Activated CD8-positive, alpha-beta T cell treated with anti-CD3 and anti-CD28 coated beads for 36 hours (primary cell): Measurements from ENCODE around the gene PUS1. TPM values are rescaled to one million over a fixed set of nuclear protein-coding genes. Genes with fewer than 3 reads are reported as not detected.

Experiments
- ATAC-seq: fragments of 200-7000 bp; cut with Tn5 transposase; one replicate; pipeline ENCODE4 v1.10.0; 2021; ENCODE audit warnings: mild to moderate bottlenecking, moderate library complexity
- CTCF ChIA-PET: fragments of 350-600 bp; sonication (Branson Sonifier 250); formaldehyde crosslinking; loops from one replicate; lab custom pipeline; 2021; ENCODE audit warnings: antibody characterized with exemption; lab: Charles Lee
- POLR2A ChIA-PET: fragments of 350-600 bp; sonication (Branson Sonifier 250); formaldehyde crosslinking; loops from one replicate; lab custom pipeline; 2021; ENCODE audit warnings: antibody characterized with exemption; lab: Charles Lee
- DNase-seq: peaks from one replicate; pipeline ENCODE4 v3.0.0-alpha.2; 2020
- H3K27ac Mint-ChIP-seq: one replicate; pipeline ENCODE4 v1.8.0; 2021; ENCODE audit warnings: mild to moderate bottlenecking, mixed read lengths
- H3K27me3 Mint-ChIP-seq: one replicate; pipeline ENCODE4 v1.8.0; 2021; ENCODE audit warnings: mixed read lengths
- H3K36me3 Mint-ChIP-seq: one replicate; pipeline ENCODE4 v1.8.0; 2021; ENCODE audit warnings: low read depth, mixed read lengths
- H3K4me1 Mint-ChIP-seq: one replicate; pipeline ENCODE4 v1.8.0; 2021; ENCODE audit warnings: low read depth, mixed read lengths
- H3K4me3 Mint-ChIP-seq: one replicate; pipeline ENCODE4 v1.8.0; 2021; ENCODE audit warnings: mild to moderate bottlenecking, moderate library complexity, mixed read lengths
- H3K9me3 Mint-ChIP-seq: one replicate; pipeline ENCODE4 v1.8.0; 2021; ENCODE audit warnings: mixed read lengths
- intact Hi-C: fragments of 100-400 bp; cut with micrococcal nuclease; formaldehyde crosslinking; loops from one replicate; pipeline ENCODE4 v1.10.0; 2022
- total RNA-seq, 2 experiments: library from RNA; stranded (reverse); gene quantifications; one replicate each; pipeline ENCODE4 v1.2.3, GENCODE V29; 2021
- TF ChIP-seq, protein P1 (sequence below): fragments of 200-600 bp; IDR thresholded peaks from one replicate; pipeline ENCODE4 v1.8.0; 2022; ENCODE audit warnings: antibody characterized with exemption, mild to moderate bottlenecking

PUS1 gene
- total RNA-seq, 2 experiments from 2014 or later: 68.2 to 71.7 TPM

DNA sequence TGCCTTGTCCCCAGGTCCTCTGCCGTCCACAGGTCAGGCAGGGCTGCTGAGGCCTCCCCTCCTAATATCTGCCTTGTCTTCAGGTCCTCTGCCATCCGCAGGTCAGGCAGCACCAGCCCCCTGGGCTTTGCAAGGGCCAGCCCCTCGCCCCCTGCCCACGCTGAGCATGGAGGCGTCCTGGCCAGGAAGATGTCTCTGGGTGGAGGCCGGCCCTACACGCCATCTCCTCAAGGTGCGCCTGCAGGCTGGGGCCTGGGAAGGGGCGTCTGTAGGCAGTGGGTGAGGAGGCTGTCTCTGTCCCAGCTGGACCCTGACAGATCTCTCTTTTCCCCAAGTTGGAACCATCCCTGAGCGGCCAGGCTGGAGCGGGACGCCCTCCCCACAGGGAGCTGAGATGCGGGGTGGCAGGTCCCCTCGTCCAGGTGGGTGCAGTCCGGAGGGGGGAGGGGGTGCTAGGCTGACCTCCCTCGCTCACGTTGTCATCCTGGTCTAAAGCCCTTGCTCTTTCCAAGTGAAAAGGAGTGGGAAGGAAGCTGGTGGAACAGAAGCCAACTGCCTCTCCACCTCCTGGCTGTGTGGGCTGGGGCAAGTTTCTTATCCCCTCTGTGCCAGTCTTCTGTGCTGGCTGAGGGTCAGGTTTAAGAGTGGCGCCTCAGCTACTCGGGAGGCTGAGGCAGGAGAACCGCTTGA is 13.9 kb upstream of the PUS1 start:
- Mint-ChIP-seq H3K27ac (no peak overlapping the region), H3K27me3 (no peaks in the 10 kb centered on the region), H3K4me3 (no peak overlapping the region), H3K9me3 (no peaks in the 10 kb centered on the region), H3K4me1 (no peaks in the 10 kb centered on the region), H3K36me3 (no peaks in the 10 kb centered on the region)
- intact Hi-C loops: no loop called here
- TF ChIP-seq, protein P1, sequence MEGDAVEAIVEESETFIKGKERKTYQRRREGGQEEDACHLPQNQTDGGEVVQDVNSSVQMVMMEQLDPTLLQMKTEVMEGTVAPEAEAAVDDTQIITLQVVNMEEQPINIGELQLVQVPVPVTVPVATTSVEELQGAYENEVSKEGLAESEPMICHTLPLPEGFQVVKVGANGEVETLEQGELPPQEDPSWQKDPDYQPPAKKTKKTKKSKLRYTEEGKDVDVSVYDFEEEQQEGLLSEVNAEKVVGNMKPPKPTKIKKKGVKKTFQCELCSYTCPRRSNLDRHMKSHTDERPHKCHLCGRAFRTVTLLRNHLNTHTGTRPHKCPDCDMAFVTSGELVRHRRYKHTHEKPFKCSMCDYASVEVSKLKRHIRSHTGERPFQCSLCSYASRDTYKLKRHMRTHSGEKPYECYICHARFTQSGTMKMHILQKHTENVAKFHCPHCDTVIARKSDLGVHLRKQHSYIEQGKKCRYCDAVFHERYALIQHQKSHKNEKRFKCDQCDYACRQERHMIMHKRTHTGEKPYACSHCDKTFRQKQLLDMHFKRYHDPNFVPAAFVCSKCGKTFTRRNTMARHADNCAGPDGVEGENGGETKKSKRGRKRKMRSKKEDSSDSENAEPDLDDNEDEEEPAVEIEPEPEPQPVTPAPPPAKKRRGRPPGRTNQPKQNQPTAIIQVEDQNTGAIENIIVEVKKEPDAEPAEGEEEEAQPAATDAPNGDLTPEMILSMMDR: no peak
- ATAC-seq (no peak), DNase-seq (no peak)
- ChIA-PET POLR2A (interaction anchor here (1.0 kb wide), 1 partner anchor 16 kb away, joined by 4 read pairs; no protein-coding TSS in a partner anchor), CTCF (no interaction called here)

DNA sequence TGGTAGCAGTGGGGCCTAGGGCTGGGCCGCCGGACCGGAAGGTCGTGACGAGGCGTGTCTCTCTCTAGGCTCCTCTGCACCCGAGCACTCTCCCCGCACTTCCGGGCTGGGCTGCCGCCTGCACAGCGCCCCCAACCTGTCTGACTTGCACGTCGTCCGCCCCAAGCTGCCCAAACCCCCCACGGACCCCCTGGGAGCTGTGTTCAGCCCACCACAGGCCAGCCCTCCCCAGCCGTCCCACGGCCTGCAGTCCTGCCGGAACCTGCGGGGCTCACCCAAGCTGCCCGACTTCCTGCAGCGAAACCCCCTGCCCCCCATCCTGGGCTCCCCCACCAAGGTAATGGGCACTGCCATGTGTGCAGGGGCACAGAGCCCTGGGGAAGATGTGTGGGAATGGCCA is 13.3 kb upstream of the PUS1 start:
- H3K4me3 Mint-ChIP-seq: no peak overlapping the region

DNA sequence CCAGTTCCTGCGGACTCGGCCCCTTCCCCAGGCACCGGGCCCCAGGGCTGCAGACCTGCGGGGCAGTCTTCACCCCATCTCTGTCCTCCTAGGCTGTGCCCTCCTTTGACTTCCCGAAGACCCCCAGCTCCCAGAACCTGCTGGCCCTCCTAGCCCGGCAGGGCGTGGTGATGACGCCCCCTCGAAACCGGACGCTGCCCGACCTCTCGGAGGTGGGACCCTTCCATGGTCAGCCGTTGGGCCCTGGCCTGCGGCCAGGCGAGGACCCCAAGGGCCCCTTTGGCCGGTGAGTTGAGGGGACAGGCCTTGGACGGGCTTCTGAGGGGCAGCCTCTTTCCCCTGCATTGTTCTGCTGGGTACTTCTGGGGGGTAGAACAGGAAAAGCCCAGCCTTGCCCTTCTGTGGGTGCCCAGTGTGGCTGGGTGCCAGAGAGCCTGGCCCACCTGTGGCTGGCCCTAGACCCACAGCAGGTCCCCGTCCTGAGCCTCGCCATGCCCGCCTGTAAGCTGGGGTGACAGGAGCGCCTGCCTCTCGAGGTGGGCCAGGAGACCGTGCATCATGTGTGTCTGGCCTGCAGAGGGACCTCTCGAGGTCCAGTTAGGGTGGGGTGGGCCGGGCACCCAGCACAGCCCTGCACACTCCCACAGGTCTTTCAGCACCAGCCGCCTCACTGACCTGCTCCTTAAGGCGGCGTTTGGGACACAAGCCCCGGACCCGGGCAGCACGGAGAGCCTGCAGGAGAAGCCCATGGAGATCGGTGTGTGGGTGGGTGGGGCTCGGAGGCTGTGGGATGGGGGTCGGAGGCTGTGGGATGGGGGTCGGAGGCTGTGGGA is 12.6 kb upstream of the PUS1 start:
- no peaks in the 10 kb centered on the region for H3K4me1 Mint-ChIP-seq

More for the DNA sequence above, 13.3 kb upstream of the PUS1 start:
- CTCF ChIA-PET: no interaction called here
- no peak for ATAC-seq
- no peaks in the 10 kb centered on the region for H3K36me3 Mint-ChIP-seq
- intact Hi-C loops: no loop called here
- TF ChIP-seq, protein P1: no peak
- no peaks in the 10 kb centered on the region for H3K4me1 Mint-ChIP-seq
- no peak for DNase-seq
- H3K9me3 Mint-ChIP-seq: no peaks in the 10 kb centered on the region
- no peak overlapping the region for H3K27ac Mint-ChIP-seq
- POLR2A ChIA-PET: no interaction called here
- no peaks in the 10 kb centered on the region for H3K27me3 Mint-ChIP-seq

GRCh38 chr12:131917139-131917710 is 11.9 kb upstream of the PUS1 start:
- no peak for ATAC-seq
- no peak overlapping the region for H3K4me3 Mint-ChIP-seq
- H3K27me3 Mint-ChIP-seq: no peaks in the 10 kb centered on the region
- POLR2A ChIA-PET: no interaction called here
- no peaks in the 10 kb centered on the region for H3K4me1 Mint-ChIP-seq
- TF ChIP-seq, protein P1: no peak
- DNase-seq: no peak
- intact Hi-C loops: no loop called here
- H3K9me3 Mint-ChIP-seq: no peaks in the 10 kb centered on the region
- H3K27ac Mint-ChIP-seq: no peak overlapping the region
- no peaks in the 10 kb centered on the region for H3K36me3 Mint-ChIP-seq
- CTCF ChIA-PET: no interaction called here

More for the DNA sequence above, 12.6 kb upstream of the PUS1 start:
- ChIA-PET POLR2A (no interaction called here), CTCF (no interaction called here)
- TF ChIP-seq, protein P1: no peak
- ATAC-seq (no peak), DNase-seq (no peak)
- intact Hi-C loops: no loop called here
- H3K27me3 Mint-ChIP-seq: no peaks in the 10 kb centered on the region
- no peaks in the 10 kb centered on the region for H3K36me3 Mint-ChIP-seq
- no peaks in the 10 kb centered on the region for H3K9me3 Mint-ChIP-seq
- no peak overlapping the region for H3K4me3 Mint-ChIP-seq
- H3K27ac Mint-ChIP-seq: no peak overlapping the region
